GM12873 (cell line): ENCODE data around the gene CENPL.

ENCODE experiments used
- TF ChIP-seq, protein P1 (sequence below): IDR thresholded peaks from 2 replicates; pipeline ENCODE4 v1.5.1; 2012; ENCODE audit warnings: low read depth, mild to moderate bottlenecking, moderate library complexity, low read length, control low read depth; ENCODE audit not compliant: insufficient read depth; ENCODE audit errors: missing control alignments

The CENPL gene

GRCh38 chr1:173862769-173863223 lies 38.1 kb upstream of the CENPL start:
- TF ChIP-seq, protein P1, sequence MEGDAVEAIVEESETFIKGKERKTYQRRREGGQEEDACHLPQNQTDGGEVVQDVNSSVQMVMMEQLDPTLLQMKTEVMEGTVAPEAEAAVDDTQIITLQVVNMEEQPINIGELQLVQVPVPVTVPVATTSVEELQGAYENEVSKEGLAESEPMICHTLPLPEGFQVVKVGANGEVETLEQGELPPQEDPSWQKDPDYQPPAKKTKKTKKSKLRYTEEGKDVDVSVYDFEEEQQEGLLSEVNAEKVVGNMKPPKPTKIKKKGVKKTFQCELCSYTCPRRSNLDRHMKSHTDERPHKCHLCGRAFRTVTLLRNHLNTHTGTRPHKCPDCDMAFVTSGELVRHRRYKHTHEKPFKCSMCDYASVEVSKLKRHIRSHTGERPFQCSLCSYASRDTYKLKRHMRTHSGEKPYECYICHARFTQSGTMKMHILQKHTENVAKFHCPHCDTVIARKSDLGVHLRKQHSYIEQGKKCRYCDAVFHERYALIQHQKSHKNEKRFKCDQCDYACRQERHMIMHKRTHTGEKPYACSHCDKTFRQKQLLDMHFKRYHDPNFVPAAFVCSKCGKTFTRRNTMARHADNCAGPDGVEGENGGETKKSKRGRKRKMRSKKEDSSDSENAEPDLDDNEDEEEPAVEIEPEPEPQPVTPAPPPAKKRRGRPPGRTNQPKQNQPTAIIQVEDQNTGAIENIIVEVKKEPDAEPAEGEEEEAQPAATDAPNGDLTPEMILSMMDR = no peak

- TF ChIP-seq, protein P1 = no peak
These were observed 37.1 kb upstream of the CENPL start for GRCh38 chr1:173861731-173862145.

DNA sequence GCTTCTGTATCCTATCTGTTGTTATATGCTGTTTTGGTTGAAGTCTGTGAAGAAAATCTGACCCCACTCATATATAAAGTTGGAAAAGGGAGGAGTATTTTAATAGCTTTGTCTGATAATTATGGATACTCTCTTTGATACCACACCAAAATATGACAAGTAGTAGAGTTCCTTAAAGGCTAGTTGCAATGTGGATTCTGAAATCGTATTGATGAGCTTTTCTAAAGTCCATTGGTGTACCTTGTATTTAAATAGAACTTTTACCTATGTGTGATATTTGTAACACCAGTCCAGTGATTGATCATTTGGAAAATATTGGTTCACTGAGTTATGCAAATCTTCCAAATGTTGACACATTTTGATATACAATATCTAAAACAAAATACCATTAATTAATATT lies 35.4 kb upstream of the CENPL start:
- TF ChIP-seq, protein P1 = no peak

DNA sequence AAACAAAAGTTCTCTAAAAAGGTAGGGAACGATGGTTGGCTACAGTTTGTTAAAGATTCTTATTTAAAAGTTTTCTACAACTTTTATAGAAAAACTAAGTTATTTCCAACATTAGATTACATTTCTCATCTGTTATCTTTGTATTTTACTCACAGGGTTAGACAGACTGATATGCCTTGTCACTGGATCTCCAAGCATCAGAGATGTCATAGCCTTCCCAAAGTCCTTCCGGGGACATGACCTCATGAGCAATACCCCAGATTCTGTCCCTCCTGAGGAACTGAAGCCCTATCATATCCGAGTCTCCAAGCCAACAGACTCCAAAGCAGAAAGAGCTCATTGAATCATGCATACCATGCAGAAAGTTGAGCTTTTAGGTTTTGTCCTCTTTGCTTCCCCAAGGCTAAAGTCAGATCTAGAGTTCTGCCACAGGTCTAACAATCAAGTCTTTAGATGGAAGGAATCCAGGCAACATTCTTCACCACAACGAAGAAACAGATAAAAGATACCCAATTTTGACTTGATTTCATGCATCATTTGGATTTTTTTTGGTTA lies 32.8 kb upstream of the CENPL start:
- TF ChIP-seq, protein P1 = no peak

DNA sequence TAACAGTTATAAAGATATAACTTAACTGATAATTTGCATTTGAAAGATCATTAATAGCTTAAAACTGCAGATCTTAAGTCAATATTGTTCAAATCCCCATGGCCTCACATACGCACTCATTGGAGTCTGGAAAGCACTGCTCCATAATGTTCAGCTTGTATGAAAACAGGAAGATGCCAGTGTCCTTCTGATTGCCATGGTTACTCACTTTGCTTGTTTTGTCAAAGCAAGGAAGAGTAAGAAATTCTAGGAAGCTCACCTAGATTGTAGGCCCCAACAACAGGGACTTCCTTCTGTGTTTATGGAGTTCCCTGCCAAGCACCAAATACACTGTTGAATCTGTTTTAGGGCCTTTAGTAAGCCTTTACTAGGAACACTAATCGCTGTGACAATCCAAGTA lies 32.2 kb upstream of the CENPL start:
- TF ChIP-seq, protein P1 = no peak

- TF ChIP-seq, protein P1 = no peak
These were observed 31.3 kb upstream of the CENPL start for GRCh38 chr1:173856014-173856413.

GRCh38 chr1:173853074-173853473 lies 28.4 kb upstream of the CENPL start:
- TF ChIP-seq, protein P1 = no peak
